Stimulated activated CD4-positive, alpha-beta T cell treated with anti-CD3 and anti-CD28 coated beads, Interleukin-4, amount 100 ng/mL, for 48 hours (primary cell): ENCODE data around the gene PANK4.
"Not testable (repeated sequence)": the region's sequence is repeated elsewhere in the genome, so short reads cannot be mapped to it uniquely, and the experiment has no call there.

ENCODE experiments used
- DNase-seq, 2 donors: peaks; one replicate each; pipeline ENCODE4 v3.0.0-alpha.2; 2020; ENCODE audit warnings: low read depth in 2 of 2

The PANK4 gene

DNA sequence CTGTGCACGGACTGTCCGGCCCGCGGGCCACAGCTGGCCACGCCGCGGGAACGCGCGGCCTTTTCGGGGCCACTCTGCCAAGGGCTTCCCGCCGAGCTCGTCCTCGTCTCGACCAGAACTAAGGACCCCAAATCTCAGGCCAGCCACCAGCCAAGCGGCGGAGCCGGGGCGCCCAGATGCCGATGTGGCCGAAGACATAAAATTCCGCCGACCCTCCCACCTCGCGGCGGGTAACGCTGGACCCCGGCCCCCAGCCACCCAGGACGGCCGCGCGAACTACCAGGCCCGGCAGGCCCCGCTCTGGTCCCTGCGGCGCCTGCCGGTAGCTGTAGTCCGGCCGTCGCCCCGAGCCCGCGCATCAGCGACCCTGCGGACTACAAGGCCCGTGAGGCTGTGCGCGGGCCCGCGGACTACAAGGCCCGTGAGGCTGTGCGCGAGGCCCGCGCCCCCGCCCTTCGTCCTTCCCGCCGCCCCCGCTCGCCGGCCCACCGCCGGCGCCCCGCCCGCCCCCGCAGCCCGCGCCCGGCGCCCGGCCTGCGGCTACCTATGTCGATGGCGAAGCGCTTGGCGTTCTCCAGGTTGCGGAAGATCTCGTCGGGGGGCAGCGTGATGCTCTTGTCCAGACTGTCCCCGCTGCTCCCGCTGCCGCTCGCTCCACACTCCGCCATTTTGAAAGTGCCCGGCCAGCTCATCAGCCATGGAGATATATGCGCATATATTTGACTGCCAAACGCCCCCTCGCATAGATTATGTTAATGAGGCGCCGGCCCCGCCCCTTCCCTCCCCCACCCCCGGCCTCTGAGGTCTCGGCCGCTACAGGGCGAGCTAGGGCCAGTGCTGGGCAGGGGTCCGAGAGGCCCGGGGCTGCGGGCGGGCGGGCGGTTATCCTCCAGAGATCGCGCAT, at the start of gene PANK4:
Gene PANK4 (minus strand): TSS at position 677 of the 904 bp plus-strand sequence. CDS start 9 bp downstream, at position 668.
- peak; percentile 82 to 86 for DNase-seq

DNA sequence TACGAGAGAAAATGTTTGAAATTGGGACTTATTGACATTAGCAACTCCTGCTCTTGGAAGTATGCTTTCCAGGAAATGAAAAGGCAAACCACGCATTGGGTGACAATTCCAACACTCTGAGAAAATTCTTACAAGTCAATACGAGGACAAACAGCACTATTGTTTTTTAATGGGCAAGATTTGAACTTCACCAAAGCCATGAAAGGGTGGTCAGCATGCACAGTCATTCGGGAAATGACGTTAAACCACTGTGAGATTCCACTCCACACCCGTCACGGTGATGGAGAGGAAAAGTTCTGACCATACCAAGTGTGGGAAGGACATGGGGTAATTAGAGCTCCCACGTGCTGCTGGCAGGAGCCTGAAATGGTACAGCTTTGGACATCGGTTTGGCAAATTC, 48.0 kb upstream of the PANK4 start:
- no peak for DNase-seq

DNA sequence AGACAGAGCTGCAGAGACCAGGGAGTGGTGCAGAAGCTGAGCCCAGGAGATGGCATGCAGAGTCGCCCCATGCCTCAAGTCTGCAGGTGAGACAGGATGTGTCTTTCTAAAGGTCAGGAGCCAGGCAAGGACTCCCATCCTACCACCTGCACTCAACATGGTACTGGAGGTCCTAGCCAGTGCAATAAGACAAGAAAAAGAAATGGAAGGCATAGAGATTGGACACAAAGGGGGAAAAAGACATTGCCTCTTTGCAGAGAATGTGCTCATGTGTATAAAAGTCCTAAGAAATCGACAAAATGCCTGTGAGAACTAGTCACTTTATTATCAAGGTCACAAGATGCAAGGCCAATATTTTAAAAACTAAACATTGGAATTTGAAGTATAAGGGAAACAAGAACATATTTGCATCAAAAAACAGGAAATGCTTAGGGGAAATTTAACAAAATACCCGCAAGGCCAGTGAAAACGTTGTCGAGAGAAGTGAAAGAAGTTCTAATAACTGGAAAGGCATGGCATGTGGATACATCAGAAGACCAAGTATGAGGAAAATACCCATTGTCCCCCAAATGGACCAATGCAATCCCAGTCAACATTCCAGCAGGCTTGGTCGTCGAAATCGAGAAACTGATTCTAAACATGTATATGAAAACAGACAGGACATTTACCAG, 47.0 kb upstream of the PANK4 start:
- no peak for DNase-seq

DNA sequence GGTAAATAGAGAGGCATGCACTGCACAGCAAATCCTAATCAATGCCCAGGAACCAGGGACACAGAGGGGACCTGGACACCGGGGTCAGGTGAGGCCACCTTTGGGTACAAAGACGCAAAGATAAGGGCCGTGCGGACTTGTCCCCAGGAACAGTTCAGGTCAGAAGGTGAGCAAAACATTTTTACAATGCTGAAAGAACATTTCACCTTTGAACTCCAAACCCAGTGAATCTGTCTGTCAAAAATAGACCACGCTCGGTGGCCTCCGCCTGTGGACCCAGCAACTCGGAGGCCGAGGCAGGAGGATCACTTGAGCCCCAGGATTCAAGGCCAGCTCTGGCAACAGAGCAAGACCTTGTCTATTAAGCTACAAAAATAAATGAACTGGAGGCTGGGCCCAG, 45.0 kb upstream of the PANK4 start:
- DNase-seq: no peak

DNA sequence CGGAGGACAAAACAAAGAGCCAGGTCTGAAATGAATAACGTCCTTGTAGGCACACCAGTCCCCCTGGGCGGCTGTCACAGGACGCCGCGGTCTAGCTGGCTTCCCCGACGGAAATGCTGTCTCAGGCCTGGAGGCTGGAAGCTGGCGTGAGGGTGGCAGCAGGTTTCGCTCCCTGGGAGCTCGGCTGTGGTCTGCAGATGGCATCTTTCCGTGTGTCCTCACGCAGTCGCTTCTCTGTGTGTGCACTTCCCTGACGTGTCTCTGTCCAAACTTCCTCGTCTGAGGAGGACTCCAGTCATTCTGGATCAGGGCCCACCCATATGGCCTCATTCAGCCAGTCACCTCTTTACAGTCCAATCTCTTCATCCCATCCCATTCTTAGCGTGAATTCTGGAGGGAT, 43.9 kb upstream of the PANK4 start:
- no peak for DNase-seq

DNA sequence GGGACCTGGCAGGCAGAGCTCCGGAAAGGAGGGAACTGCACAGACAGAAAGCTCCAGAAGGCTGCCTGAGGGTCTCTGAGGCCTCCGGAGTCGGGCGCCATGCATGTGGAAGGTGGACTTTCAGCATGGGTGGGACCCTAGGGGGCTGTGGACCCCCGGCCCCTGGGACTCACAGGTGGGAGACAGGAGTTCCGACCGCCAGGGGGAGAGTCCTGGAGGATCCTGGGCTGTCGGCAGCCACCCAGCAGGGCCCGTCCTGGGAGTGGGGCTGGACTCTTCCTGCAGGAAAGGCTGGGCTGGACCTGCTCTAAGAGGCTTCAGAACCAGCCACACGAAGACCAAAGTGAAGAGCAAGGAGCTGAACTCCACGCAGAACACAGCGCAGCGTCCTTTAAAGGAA, 43.3 kb upstream of the PANK4 start:
- DNase-seq: not testable (repeated sequence)

DNA sequence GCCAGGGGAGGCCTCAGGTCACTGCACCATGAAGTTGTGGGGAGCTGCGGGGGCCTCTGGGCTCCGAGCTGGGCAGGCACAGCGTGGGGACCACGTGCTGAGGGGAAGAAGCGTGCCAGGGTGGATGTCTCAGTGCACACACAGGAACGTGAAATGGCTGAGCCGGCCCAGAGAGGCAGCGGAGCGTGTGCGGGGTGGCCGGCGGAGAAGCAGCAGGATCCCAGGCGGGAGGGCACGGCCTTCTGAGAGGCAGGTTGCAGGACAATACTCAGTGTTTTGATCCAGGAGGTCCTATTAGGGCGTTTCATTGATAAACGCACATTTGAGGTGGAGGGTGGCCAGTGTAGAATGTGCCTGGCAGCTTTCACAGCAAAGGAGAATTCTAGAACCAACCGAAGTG, 42.7 kb upstream of the PANK4 start:
- DNase-seq: no peak

DNA sequence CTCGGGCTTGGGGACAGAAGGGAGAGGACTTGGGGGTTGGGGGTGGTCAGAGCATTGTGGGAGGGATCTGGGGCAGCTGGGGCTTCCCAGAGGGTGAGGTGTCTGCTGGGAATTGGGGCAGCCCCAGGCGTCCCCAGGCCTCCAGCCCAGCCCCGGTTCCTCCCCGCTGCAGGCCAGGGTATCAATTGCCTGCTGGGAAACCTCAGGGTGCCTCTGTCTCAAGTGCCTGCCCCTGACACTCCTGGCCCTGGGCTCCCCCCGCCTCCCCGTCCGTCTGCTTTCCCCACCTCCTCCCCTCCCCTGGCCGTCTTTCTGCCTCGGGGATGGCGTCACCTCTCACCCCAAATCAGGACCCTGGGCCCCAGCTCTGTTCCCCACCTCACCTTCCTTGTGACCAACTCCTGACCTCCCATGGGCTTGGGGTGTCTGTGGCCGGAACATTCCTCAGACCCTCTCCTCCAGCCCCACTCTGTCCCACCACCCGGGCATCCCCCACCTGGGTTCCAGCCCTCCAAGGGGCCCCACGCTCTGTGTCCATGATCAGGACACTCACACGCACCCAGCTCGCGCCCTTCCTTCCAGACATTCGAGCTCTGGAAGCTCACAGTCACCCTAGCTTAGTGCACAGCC, 41.9 kb upstream of the PANK4 start:
- not testable (repeated sequence) for DNase-seq

DNA sequence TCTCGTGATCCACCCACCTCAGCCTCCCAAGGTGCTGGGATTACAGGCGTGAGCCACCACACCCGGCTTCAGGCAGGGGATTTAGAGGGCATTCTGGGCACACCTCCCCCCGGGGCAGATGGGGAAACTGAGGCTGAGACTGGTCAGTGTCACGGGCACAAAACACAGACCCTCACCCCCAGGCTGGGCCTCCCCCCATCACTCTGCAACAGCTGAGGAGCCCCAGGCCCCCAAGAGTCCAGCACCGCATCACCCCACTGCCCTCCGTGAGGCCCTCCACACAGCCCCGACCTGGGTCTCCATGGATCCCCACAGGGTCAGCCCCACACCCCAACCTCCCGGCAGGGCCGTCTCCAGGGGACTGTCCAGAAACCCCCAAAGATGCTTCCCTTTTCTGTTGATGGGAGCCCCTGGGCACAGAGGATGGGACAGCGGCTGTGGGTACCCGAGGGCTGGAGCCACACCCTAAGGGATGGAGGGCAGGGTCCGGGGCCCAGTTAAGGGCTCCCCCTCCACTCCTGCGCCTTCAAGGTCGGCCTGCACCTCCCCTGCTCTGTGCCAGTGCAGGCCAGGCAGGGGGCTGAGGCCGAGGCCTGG, 40.8 kb upstream of the PANK4 start:
- no peak for DNase-seq

DNA sequence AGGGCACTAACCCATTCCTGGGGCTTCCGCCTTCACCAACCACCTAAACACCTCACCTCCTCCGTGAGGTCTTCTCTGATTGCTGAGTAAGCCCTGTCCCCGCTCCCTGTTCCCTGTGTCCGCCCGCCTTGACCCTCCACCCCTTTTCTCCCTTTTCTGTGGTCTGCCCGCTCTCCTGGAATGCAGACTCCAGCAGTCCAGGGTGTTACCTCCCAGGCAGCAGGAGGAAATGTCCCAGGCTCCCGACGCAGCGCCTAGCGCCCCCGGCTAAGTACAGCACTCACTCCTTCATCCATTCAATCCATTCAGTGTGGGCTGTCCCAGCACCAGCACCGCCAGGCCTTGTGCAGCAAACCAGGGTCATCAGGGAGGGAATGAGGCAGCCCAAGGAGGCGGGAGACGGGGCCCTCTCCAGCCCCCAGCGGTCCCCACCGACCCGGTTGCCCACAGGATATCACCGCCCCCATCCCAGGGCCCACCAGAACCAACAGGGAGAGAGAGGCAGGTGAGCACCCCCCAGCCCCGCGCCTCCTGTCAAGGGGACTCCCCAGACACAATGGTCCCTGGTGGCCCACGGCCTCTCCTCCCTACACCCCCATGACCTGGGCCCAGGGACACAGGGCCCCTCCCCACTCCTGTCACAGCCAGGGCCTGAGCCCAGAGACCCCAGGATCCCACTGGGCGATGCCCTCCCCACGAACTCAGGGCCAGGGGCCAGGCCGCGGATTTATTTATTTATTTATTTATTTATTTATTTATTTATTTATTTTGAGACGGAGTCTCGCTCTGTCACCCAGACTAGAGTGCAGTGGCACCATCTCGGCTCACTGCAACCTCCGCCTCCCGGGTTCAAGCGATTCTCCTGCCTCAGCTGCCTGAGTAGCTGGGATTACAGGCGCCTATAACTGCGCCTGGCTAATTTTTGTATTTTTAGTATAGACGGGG, 40.0 kb upstream of the PANK4 start:
- no peak for DNase-seq

DNA sequence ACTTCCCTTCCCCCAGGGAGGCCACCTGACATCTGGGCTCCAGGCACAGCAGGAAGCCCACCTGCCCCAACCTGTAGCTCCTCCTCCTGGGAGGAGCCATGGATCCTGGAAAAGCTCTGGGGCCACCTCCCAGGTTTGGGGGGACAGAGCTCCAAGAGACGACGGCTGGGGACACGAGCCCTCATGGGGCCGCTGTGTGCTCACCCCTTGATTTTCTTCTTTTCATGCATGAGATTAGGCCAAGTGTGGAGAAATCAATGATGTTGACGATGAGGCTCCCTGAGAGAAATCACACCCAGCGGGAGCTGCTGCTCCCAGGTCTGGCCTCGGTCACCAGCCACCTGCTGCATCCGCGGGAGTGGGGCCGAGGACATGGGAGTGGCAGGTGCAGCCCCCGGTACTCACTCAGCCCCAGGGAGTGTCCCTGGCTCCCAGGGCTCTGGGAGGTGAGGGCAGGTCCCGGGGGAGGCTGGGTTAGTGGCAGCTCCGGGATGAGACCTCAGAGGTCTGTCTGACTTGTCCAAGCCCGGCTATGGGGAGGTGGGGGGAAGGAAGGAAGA, 38.5 kb upstream of the PANK4 start:
- DNase-seq: no peak

DNA sequence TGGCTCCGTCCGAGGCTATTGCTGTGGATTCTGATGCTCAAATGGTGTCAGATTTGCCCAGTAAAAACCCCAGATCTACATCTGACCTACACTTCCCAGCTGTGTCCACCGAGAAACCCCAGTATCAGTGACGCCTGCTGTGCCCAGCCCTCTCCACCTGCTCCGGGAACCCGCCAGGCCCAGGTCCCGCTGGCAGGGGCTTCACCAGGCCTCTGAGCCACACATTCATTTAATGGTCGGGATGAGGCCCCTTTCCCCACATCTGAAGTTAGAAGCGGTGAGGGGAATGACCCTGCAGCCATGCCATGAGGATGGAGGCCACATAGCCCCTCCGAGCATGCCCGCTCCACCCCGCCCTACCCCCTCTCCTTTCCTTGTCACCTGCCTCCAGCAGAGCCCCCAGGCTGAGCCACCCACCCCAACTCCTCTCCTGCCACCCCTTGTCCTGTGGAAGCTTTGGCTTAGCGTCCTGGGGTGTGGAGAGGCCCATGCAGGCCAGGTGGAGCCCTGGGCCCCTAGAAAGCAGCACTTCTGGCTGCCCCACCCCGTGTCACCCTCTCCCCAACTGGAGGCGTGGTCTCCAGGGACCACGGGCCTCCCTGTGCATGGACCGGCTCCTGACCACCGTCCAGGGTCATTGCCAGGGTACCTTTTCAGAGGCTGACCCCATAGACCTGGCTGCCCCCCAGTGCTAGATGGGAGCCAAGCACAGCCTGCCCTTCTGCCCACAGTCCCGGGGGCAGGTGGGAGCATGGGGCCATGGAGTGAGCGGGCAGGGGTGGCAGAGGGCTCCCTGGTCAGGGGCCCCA, 37.8 kb upstream of the PANK4 start:
- DNase-seq: no peak

DNA sequence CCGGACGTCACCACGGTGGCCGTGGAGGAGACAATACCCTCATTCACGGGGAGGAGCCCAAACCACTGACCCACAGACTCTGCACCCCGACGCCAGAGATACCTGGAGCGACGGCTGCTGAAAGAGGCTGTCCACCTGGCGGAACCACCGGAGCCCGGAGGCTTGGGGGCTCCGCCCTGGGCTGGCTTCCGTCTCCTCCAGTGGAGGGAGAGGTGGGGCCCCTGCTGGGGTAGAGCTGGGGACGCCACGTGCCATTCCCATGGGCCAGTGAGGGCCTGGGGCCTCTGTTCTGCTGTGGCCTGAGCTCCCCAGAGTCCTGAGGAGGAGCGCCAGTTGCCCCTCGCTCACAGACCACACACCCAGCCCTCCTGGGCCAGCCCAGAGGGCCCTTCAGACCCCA, 36.8 kb upstream of the PANK4 start:
- DNase-seq: no peak

DNA sequence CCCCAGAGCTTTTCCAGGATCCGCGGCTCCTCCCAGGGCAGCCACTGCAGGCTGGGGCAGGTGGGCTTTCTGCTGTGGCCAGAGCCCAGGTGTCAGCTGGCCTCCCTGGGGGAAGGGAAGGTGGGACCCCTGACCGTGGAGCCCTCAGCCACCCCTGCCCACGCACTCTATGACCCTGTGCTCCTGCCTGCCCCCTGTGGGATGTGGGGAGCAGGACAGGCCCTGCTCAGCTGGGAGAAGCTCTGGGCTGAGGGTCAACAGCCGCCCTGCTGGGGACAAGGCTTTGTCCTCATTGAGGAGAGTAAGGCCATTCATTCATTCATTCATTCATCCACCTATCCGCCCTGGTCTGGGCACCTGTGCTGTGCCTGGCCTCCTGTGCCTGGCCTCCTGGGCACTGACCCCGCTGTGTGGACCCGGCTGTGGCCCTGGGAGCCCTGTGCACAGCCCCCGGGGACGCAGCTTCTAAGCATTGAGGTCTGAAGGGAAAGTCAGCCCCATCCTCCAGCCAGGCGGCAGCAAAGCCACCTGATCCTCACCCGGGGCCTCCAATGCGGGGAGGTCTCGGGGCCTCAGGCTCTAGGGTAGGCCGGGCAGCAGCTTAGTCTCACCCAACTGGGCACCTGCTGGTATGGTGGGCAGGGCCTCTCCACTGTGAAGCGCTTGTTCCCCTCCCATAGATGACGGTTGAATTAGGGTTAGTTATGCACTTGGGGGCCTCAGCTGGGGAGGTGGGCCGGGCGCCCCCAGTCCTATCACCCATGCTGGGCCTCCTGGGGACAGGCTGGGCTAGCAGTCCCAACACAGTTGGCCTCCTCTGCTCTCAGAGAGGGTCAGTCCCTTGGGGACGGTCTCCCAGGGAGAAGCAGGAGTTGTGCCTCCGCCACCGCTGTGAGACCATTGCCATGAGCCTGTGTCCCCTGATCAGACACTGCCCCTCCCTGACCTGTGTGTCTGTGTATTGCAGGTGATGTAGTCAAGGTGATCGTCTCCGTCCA, 35.8 kb upstream of the PANK4 start:
- DNase-seq: no peak

DNA sequence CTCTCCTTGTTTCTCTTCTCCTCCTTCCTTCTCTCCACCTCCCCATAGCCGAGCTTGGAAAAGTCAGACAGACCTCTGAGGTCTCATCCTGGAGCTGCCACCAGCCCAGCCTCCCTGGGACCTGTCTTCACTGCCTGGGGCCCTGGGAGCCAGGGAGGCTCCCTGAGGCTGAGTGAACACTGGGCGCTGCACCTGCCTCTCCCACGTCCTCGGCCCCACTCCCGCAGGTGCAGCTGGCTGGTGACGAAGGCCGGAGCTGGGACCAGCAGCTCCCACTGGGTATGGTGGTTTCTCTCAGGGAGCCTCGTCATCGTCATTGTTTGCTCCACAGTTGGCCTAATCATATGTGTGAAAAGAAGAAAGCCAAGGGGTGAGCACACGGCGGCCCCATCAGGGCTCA, 35.0 kb upstream of the PANK4 start:
- no peak for DNase-seq

DNA sequence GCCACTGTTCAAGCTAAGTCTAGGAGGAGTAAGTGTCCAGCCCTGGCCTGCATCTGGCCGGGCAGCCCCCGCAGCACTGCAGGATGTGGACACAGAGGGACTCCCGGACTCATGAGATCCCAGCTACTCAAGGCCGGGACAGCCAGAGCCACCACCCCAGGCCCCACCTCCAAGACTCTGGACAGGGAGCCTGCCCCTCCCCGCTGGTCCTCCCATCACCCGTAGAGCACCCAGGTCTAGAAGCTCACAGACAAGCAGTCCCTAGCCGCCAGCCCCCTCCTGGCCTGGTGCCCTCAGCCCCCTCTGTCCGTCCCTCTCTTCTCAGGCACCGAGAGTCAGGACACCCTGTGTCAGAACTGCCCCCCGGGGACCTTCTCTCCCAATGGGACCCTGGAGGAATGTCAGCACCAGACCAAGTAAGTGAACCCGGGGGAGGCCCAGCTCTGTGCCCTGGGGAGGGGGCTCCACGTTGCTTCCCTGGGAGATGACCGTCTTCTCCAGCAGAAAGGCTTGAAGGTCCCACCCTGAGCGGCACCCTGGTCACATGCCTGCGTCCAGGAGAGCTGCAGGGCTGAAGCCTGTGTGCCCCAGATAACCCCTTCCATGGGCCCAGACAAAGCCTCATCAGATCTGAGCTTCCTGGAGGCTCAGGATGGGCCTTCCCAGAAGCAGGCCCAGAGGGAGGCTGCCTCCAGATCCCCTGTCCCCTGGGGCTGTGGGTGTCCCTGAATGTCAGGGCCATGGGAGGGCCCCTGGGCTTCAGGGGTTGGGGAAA, 34.1 kb upstream of the PANK4 start:
- DNase-seq: no peak

DNA sequence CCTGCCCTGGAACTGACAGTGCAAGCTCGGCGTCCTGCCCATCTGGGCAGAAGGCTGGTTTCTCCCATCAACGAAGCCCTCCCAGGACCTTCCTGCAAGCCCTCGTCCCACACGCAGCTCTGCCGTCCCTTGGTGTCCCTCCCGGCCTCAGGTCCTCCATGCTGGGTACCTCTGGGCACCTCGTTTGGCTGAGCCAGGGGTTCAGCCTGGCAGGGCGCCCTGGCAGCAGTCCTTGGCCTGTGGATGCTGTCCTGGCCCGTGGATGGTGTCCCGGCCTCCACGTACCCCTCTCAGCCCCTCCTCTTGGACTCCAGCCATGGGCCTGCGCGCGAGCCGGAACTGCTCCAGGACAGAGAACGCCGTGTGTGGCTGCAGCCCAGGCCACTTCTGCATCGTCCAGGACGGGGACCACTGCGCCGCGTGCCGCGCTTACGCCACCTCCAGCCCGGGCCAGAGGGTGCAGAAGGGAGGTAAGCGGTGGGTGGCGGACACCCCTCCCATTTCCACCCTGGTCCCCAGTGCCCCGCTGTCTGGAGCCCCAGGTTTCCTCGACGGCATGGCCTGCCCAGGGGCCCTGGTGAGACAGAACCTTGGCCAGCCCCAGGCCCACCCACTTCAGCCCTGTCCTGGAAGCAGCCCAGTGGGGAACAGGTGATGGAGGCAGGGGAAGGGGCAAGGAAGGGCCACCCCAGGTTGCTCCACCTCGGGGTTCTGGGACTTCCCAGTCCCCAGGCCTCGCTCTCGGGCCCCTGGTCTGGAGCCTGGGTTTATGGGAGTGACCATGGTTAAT, 33.3 kb upstream of the PANK4 start:
- no peak for DNase-seq
